Mucosa of descending colon (tissue), 3 donors: ENCODE data around the gene RDH13. TPM values are rescaled to one million over a fixed set of nuclear protein-coding genes. Genes with fewer than 3 reads are reported as not detected.

Source experiments
- ATAC-seq: fragments of 200-7000 bp; cut with Tn5 transposase; one replicate; pipeline ENCODE4 v1.9.1; 2020; ENCODE audit warnings: mild to moderate bottlenecking, moderate library complexity
- DNase-seq, 3 donors: peaks; one replicate each; pipeline ENCODE4 v3.0.0-alpha.2; 2020
- H3K36me3 ChIP-seq: fragments of 200-600 bp; one replicate; pipeline ENCODE4 v1.8.0; 2021; ENCODE audit warnings: low read depth, mild to moderate bottlenecking
- H3K4me1 ChIP-seq: fragments of 200-600 bp; one replicate; pipeline ENCODE4 v1.8.0; 2021; ENCODE audit warnings: low read depth, mild to moderate bottlenecking
- H3K4me3 ChIP-seq: fragments of 200-600 bp; one replicate; pipeline ENCODE4 v1.8.0; 2021; ENCODE audit warnings: mild to moderate bottlenecking
- H3K9me3 ChIP-seq: fragments of 200-600 bp; one replicate; pipeline ENCODE4 v1.8.0; 2021; ENCODE audit warnings: mild to moderate bottlenecking
- CTCF ChIP-seq: fragments of 200-600 bp; IDR thresholded peaks from one replicate; pipeline ENCODE4 v1.8.0; 2022; ENCODE audit warnings: antibody characterized with exemption, mild to moderate bottlenecking
- intact Hi-C, 2 donors: fragments of 100-400 bp; cut with DNase I in 1 of 2; cut with micrococcal nuclease in 1 of 2; formaldehyde crosslinking; loops; one replicate each; pipeline versions ENCODE4 v1.11.0 to v1.11.1; 2022; cut with DNase I, micrococcal nuclease
- total RNA-seq, 3 donors: library from RNA; stranded (reverse); fragmentation: NEBNext Ultra II Directional in 2 of 3; extraction: Animal tissue kit (Norgen Biotek cat#: 25700) in 2 of 3; gene quantifications; one replicate each; pipeline versions ENCODE4 v1.2.1 to v1.2.4, GENCODE V29; 2021 to 2023
- donor health status: DM: no; HTN: no; CAD: no; lungs with moderate emphysema.
- donor health status: DM: no; HTN: no; CAD: no.
- donor health status: DM: no; HTN: yes; CAD: no.

Gene RDH13
- total RNA-seq, 3 donors from 2014 or later, result 46.1 to 59.5 (median 55.0) TPM

- intact Hi-C loops, result no loop called here
- peaks cover 18% of the 10 kb centered on the region for H3K4me1 ChIP-seq
- no peak overlapping the region for H3K4me3 ChIP-seq
- no peak for TF ChIP-seq CTCF
- no peaks in the 10 kb centered on the region for H3K9me3 ChIP-seq
- no peaks in the 10 kb centered on the region for H3K36me3 ChIP-seq
- no peak for ATAC-seq
- DNase-seq, result peak in 1 of 3 donors; percentile 19
Observed at GRCh38 chr19:55089342-55089944, 26.5 kb upstream of the RDH13 start.

- intact Hi-C loops, result no loop called here
- ATAC-seq, result peak; percentile 39
Observed at GRCh38 chr19:55088543-55089341, 25.8 kb upstream of the RDH13 start.

GRCh38 chr19:55088021-55088451, 25.1 kb upstream of the RDH13 start:
- no peaks in the 10 kb centered on the region for H3K36me3 ChIP-seq
- ATAC-seq (no peak), DNase-seq (peak in 1 of 3 donors; percentile 46)
- no peaks in the 10 kb centered on the region for H3K9me3 ChIP-seq
- intact Hi-C loops, result no loop called here
- H3K4me1 ChIP-seq, result peaks cover 18% of the 10 kb centered on the region
- H3K4me3 ChIP-seq, result no peak overlapping the region
- TF ChIP-seq CTCF, result no peak

More at GRCh38 chr19:55088543-55089341, 25.8 kb upstream of the RDH13 start:
- Histone ChIP-seq H3K36me3 (no peaks in the 10 kb centered on the region), H3K4me1 (peaks cover 18% of the 10 kb centered on the region), H3K4me3 (no peak overlapping the region), H3K9me3 (no peaks in the 10 kb centered on the region)
- peak; percentile 74 for TF ChIP-seq CTCF
- peak; percentile 73 to 87 (median 84) for DNase-seq

GRCh38 chr19:55087542-55087901, 24.6 kb upstream of the RDH13 start:
- ATAC-seq (no peak), DNase-seq (peak in 1 of 3 donors; percentile 47)
- intact Hi-C loops, result no loop called here
- no peak overlapping the region for H3K4me3 ChIP-seq
- TF ChIP-seq CTCF, result no peak
- H3K4me1 ChIP-seq, result peaks cover 18% of the 10 kb centered on the region
- no peaks in the 10 kb centered on the region for H3K9me3 ChIP-seq
- no peaks in the 10 kb centered on the region for H3K36me3 ChIP-seq

GRCh38 chr19:55086730-55087541, 24.0 kb upstream of the RDH13 start:
- DNase-seq, result peak; percentile 94 to 97 (median 95)
- intact Hi-C loops, result no loop called here
- Histone ChIP-seq H3K9me3 (no peaks in the 10 kb centered on the region), H3K4me3 (no peak overlapping the region), H3K4me1 (peaks cover 18% of the 10 kb centered on the region), H3K36me3 (no peaks in the 10 kb centered on the region)
- no peak for TF ChIP-seq CTCF
- ATAC-seq, result peak; percentile 91
